Measurements from ENCODE around the gene NRG2. TPM values are rescaled to one million over a fixed set of nuclear protein-coding genes. Genes with fewer than 3 reads are reported as not detected.

Gene NRG2
- total and polyA plus RNA-seq, 2 donors (not counting 3 experiments of a cell fraction or from before 2014, with no cell fraction given), result 0.26 to 0.42 TPM

- intact Hi-C loops (cut with micrococcal nuclease) (no loop called here), dilution Hi-C loops (cut with MboI; ENCODE audit: extremely low pct_ligation_motif_present, low sequenced_read_pairs) (no loop called here)
- Histone ChIP-seq H4K20me1 (replicated peaks; ENCODE audit: control insufficient read depth, extremely low read depth, insufficient read depth, low read length) (no peaks in the 10 kb centered on the region), H3K4me3 (replicated peaks in 1 of 3; ENCODE audit: insufficient read depth in 1 of 3, low read depth in 1 of 3, low read length in 3 of 3) (no peak overlapping the region), H3K36me3 (ENCODE audit: control insufficient read depth in 2 of 2, extremely low read depth in 1 of 2, insufficient read depth in 2 of 2, low read length in 2 of 2) (no peaks in the 10 kb centered on the region), H3K4me2 (ENCODE audit: insufficient read depth, low read length) (no peak overlapping the region), H3K27ac (ENCODE audit: insufficient read depth, low read depth, low read length) (no peak overlapping the region), H3K9ac (replicated peaks; ENCODE audit: extremely low read depth, insufficient read depth, low read length) (no peak overlapping the region), H2AFZ (ENCODE audit: low read depth, low read length) (no peak overlapping the region), H3K9me3 (replicated peaks; ENCODE audit: control insufficient read depth, insufficient read depth, low read length) (no peaks in the 10 kb centered on the region), H3K9me1 (replicated peaks; ENCODE audit: control insufficient read depth, extremely low read depth, insufficient read depth, low read length) (no peaks in the 10 kb centered on the region), H3K79me2 (ENCODE audit: control insufficient read depth, insufficient read depth, low read length) (no peaks in the 10 kb centered on the region), H3K4me1 (ENCODE audit: control insufficient read depth, extremely low read depth, insufficient read depth, low read length) (no peaks in the 10 kb centered on the region), H3K27me3 (ENCODE audit: control insufficient read depth in 2 of 2, insufficient read depth in 2 of 2, low read length in 2 of 2) (peaks cover 15 to 22% of the 10 kb centered on the region in 2 experiments)
- BruUV-seq (replicated peaks), result no TSS peak
- POLR2A ChIA-PET, result no interaction called here
- CTCF ChIA-PET, result interaction anchor here (1.0 kb wide), 1 partner anchor 17 kb away, joined by 5 read pairs; no protein-coding TSS in a partner anchor
- DNase-seq (ENCODE audit: low read depth, low spot score) (no peak), FAIRE-seq (no peak)
- no peak for TF ChIP-seq FOS (IDR thresholded peaks at IDR 0.05; ENCODE audit: borderline replicate concordance, insufficient read depth, low read length)
- no peak for TF ChIP-seq EZH2 (IDR thresholded peaks at IDR 0.05; ENCODE audit: borderline replicate concordance, low read depth, low read length, severe bottlenecking)
- no peak for TF ChIP-seq POLR2AphosphoS5 (IDR thresholded peaks at IDR 0.05; ENCODE audit: insufficient read depth, low read depth, low read length)
Measured at GRCh38 chr5:139951983-139952382, 91.1 kb downstream of the NRG2 start.

GRCh38 chr5:139951296-139951924 lies 91.7 kb downstream of the NRG2 start:
- no peak overlapping the region for H2AFZ ChIP-seq (ENCODE audit: low read depth, low read length)
- TF ChIP-seq POLR2AphosphoS5 (IDR thresholded peaks at IDR 0.05; ENCODE audit: insufficient read depth, low read depth, low read length), result no peak
- TF ChIP-seq MYC (IDR thresholded peaks at IDR 0.05; ENCODE audit: low read depth, low read length), result no peak
- TF ChIP-seq CTCF (IDR thresholded peaks at IDR 0.05; ENCODE audit: extremely low read depth in 1 of 2, insufficient read depth in 1 of 2, low read depth in 1 of 2, low read length in 2 of 2), result no peak
- TF ChIP-seq POLR2A (IDR thresholded peaks at IDR 0.05; ENCODE audit: low read depth, low read length), result no peak
- no peak for TF ChIP-seq EZH2 (IDR thresholded peaks at IDR 0.05; ENCODE audit: borderline replicate concordance, low read depth, low read length, severe bottlenecking)
- TF ChIP-seq MAX (IDR thresholded peaks at IDR 0.05; ENCODE audit: insufficient read depth, insufficient read length), result no peak
- no peak for TF ChIP-seq FOS (IDR thresholded peaks at IDR 0.05; ENCODE audit: borderline replicate concordance, insufficient read depth, low read length)
- TF ChIP-seq GATA2 (IDR thresholded peaks at IDR 0.05; ENCODE audit: insufficient read depth, insufficient read length, low read depth, low read length), result no peak
- TF ChIP-seq JUN (IDR thresholded peaks at IDR 0.05; ENCODE audit: borderline replicate concordance, insufficient read depth, insufficient read length, low read depth), result no peak
- no peak overlapping the region for H3K4me2 ChIP-seq (ENCODE audit: insufficient read depth, low read length)
- DNase-seq (ENCODE audit: low read depth, low spot score), result no peak
- ChIA-PET POLR2A (no interaction called here), CTCF (interaction anchor here (1.0 kb wide), 1 partner anchor 18 kb away, joined by 5 read pairs; no protein-coding TSS in a partner anchor)
- no TSS peak for BruUV-seq (replicated peaks)
- no peaks in the 10 kb centered on the region for H3K36me3 ChIP-seq (ENCODE audit: control insufficient read depth in 2 of 2, extremely low read depth in 1 of 2, insufficient read depth in 2 of 2, low read length in 2 of 2)
- no peaks in the 10 kb centered on the region for H3K9me1 ChIP-seq (replicated peaks; ENCODE audit: control insufficient read depth, extremely low read depth, insufficient read depth, low read length)
- no peaks in the 10 kb centered on the region for H4K20me1 ChIP-seq (replicated peaks; ENCODE audit: control insufficient read depth, extremely low read depth, insufficient read depth, low read length)
- no peak overlapping the region for H3K4me3 ChIP-seq (replicated peaks in 1 of 3; ENCODE audit: insufficient read depth in 1 of 3, low read depth in 1 of 3, low read length in 3 of 3)
- no peak for FAIRE-seq
- no peak overlapping the region for H3K27ac ChIP-seq (ENCODE audit: insufficient read depth, low read depth, low read length)
- H3K79me2 ChIP-seq (ENCODE audit: control insufficient read depth, insufficient read depth, low read length), result no peaks in the 10 kb centered on the region
- no peaks in the 10 kb centered on the region for H3K4me1 ChIP-seq (ENCODE audit: control insufficient read depth, extremely low read depth, insufficient read depth, low read length)
- no peak overlapping the region for H3K9ac ChIP-seq (replicated peaks; ENCODE audit: extremely low read depth, insufficient read depth, low read length)
- dilution Hi-C loops (cut with MboI; ENCODE audit: extremely low pct_ligation_motif_present, low sequenced_read_pairs) (no loop called here), intact Hi-C loops (cut with micrococcal nuclease) (no loop called here)
- peaks cover 13 to 27% of the 10 kb centered on the region in 2 experiments for H3K27me3 ChIP-seq (ENCODE audit: control insufficient read depth in 2 of 2, insufficient read depth in 2 of 2, low read length in 2 of 2)
- no peaks in the 10 kb centered on the region for H3K9me3 ChIP-seq (replicated peaks; ENCODE audit: control insufficient read depth, insufficient read depth, low read length)

Measured in endothelial cell of umbilical vein (primary cell).